Activated T-cell treated with anti-CD3 and anti-CD28 coated beads, Interleukin-2, amount 50 U/mL, for 4 hours (primary cell): ENCODE measurements around the gene LOC128125822. TPM values are rescaled to one million over a fixed set of nuclear protein-coding genes. Genes with fewer than 3 reads are reported as not detected.

Experiments used
- total RNA-seq, 3 donors: library from RNA; stranded (reverse); gene quantifications; one replicate each; pipeline ENCODE4 v1.2.1, GENCODE V29; 2021

The LOC128125822 gene

Other genes starting within 250 kb of the LOC128125822 start
- 10 to 100 TPM; 64.2 to 71.1 (median 70.3) TPM for gene PTP4A1, start within 50 bp of the LOC128125822 start, total RNA-seq
- gene PHF3, start 63.3 kb downstream of the LOC128125822 start, total RNA-seq: 10 to 100 TPM; 27.7 to 30.5 (median 28.9) TPM